MM.1S (cell line): ENCODE results near the gene NCOA1.

Source experiments
- DNase-seq: peaks from one replicate; pipeline ENCODE4 v3.0.0-alpha.2; 2015
- H2AFZ ChIP-seq: fragments of 300-600 bp; sonication (generic); 2 replicates; pipeline ENCODE4 v1.6.0; 2016; ENCODE audit warnings: antibody characterized with exemption, low read length
- H3F3A ChIP-seq: fragments of 300-600 bp; sonication (generic); 2 replicates; pipeline ENCODE4 v1.6.1; 2016; ENCODE audit warnings: mild to moderate bottlenecking, antibody characterized with exemption, low read length, moderate library complexity, mixed read lengths; ENCODE audit not compliant: insufficient read depth
- H3K27ac ChIP-seq: fragments of 300-600 bp; sonication (generic); 2 replicates; pipeline ENCODE4 v1.5.1; 2016; ENCODE audit warnings: mild to moderate bottlenecking, low read length
- H3K27me3 ChIP-seq: fragments of 300-600 bp; sonication (generic); replicated peaks from 2 replicates; pipeline ENCODE4 v1.6.0; 2016; ENCODE audit warnings: low read length; ENCODE audit not compliant: insufficient read depth
- H3K36me3 ChIP-seq: fragments of 300-600 bp; sonication (generic); replicated peaks from 2 replicates; pipeline ENCODE4 v1.6.1; 2016; ENCODE audit warnings: mild to moderate bottlenecking, low read length, mixed read lengths; ENCODE audit not compliant: insufficient read depth
- H3K4me1 ChIP-seq: fragments of 300-600 bp; sonication (generic); 2 replicates; pipeline ENCODE4 v1.6.1; 2016; ENCODE audit warnings: low read length, mixed read lengths
- H3K4me2 ChIP-seq: fragments of 300-600 bp; sonication (generic); 2 replicates; pipeline ENCODE4 v1.6.0; 2016; ENCODE audit warnings: low read depth, low read length
- H3K4me3 ChIP-seq: fragments of 300-600 bp; sonication (generic); 2 replicates; pipeline ENCODE4 v1.5.1; 2016; ENCODE audit warnings: low read length, mixed read lengths
- H3K79me2 ChIP-seq: fragments of 300-600 bp; sonication (generic); 2 replicates; pipeline ENCODE4 v1.6.1; 2016; ENCODE audit warnings: mixed run types, low read length, mixed read lengths
- H3K9ac ChIP-seq: fragments of 300-600 bp; sonication (generic); 2 replicates; pipeline ENCODE4 v1.6.1; 2016; ENCODE audit warnings: low read length, mixed read lengths
- H3K9me2 ChIP-seq: fragments of 300-600 bp; sonication (generic); replicated peaks from 2 replicates; pipeline ENCODE4 v1.6.1; 2016; ENCODE audit warnings: mild to moderate bottlenecking, low read length, mixed read lengths; ENCODE audit not compliant: insufficient read depth
- H3K9me3 ChIP-seq: fragments of 300-600 bp; sonication (generic); replicated peaks from 2 replicates; pipeline ENCODE4 v1.6.1; 2016; ENCODE audit warnings: mild to moderate bottlenecking, low read length, mixed read lengths; ENCODE audit not compliant: insufficient read depth
- H4K20me1 ChIP-seq: fragments of 300-600 bp; sonication (generic); 2 replicates; pipeline ENCODE4 v1.6.1; 2016; ENCODE audit warnings: mild to moderate bottlenecking, low read length, moderate library complexity, mixed read lengths; ENCODE audit not compliant: insufficient read depth
- EZH2 ChIP-seq: fragments of 300-600 bp; sonication (generic); optimal IDR thresholded peaks from 2 replicates; pipeline ENCODE3; 2017; ENCODE audit warnings: low read depth, mild to moderate bottlenecking, antibody characterized with exemption, low read length, mixed read lengths
- EZH2phosphoT487 ChIP-seq: fragments of 300-600 bp; sonication (generic); IDR thresholded peaks from 2 replicates; pipeline ENCODE4 v1.6.1; 2018; ENCODE audit warnings: antibody characterized with exemption, low read length
- TF ChIP-seq, protein P1 (sequence below): fragments of 300-600 bp; sonication (generic); IDR thresholded peaks from 2 replicates; pipeline ENCODE4 v1.5.1; 2016; ENCODE audit warnings: antibody characterized with exemption, low read length, mixed read lengths

NCOA1 gene

DNA sequence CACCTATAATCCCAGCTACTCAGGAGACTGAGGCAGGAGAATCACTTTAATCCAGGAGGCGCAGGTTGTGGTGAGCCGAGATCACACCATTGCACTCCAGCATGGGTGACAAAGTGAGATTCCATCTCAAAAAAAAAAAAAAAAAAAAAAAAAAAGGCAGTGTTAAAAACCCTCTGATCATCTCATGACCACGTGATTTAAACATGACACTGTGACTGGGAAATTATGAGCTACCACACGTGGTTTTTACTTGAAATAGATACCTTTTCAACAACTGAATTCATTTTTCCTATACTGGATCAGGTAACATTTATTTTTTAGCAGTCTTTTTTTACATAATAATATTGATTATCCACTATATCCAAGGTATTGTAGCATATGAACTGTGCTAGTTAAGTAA is 199.5 kb downstream of the NCOA1 start:
- Histone ChIP-seq H3K27me3 (no peaks in the 10 kb centered on the region), H2AFZ (no peak overlapping the region), H3K79me2 (no peaks in the 10 kb centered on the region), H3F3A (no peaks in the 10 kb centered on the region), H3K9me2 (no peaks in the 10 kb centered on the region), H3K36me3 (no peaks in the 10 kb centered on the region), H3K9me3 (no peaks in the 10 kb centered on the region), H3K4me2 (no peak overlapping the region), H3K27ac (no peak overlapping the region), H3K4me3 (no peak overlapping the region), H3K9ac (no peak overlapping the region), H4K20me1 (no peaks in the 10 kb centered on the region), H3K4me1 (no peaks in the 10 kb centered on the region)
- DNase-seq, result no peak
- TF ChIP-seq EZH2, result no peak
- TF ChIP-seq, protein P1, sequence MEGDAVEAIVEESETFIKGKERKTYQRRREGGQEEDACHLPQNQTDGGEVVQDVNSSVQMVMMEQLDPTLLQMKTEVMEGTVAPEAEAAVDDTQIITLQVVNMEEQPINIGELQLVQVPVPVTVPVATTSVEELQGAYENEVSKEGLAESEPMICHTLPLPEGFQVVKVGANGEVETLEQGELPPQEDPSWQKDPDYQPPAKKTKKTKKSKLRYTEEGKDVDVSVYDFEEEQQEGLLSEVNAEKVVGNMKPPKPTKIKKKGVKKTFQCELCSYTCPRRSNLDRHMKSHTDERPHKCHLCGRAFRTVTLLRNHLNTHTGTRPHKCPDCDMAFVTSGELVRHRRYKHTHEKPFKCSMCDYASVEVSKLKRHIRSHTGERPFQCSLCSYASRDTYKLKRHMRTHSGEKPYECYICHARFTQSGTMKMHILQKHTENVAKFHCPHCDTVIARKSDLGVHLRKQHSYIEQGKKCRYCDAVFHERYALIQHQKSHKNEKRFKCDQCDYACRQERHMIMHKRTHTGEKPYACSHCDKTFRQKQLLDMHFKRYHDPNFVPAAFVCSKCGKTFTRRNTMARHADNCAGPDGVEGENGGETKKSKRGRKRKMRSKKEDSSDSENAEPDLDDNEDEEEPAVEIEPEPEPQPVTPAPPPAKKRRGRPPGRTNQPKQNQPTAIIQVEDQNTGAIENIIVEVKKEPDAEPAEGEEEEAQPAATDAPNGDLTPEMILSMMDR, result no peak

DNA sequence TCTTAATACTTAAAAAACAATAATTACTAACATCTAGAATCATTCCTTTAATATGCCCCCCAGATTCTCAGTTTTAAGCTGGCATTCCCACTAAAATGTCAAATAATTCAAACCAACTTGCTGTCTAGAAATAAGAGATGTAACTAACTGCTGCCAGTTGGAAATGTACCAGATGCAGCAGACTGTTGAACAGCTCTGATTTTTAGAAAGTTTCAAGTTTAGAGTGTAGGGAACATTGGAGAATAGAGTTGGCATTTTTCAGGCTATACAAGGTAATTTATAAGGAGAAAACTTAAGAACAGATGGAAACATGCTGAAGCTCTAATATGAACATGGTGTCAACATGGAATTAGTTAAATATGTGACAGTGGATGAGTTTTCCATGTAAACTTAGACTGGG is 200.8 kb downstream of the NCOA1 start:
- TF ChIP-seq, protein P1, result no peak
- TF ChIP-seq EZH2 (no peak), EZH2phosphoT487 (no peak)
- no peaks in the 10 kb centered on the region for H3K27me3 ChIP-seq
- H4K20me1 ChIP-seq, result no peaks in the 10 kb centered on the region
- no peak overlapping the region for H3K9ac ChIP-seq
- H3K4me3 ChIP-seq, result no peak overlapping the region
- no peaks in the 10 kb centered on the region for H3K79me2 ChIP-seq
- H2AFZ ChIP-seq, result no peak overlapping the region
- no peaks in the 10 kb centered on the region for H3K36me3 ChIP-seq
- H3K27ac ChIP-seq, result no peak overlapping the region
- H3K9me2 ChIP-seq, result no peaks in the 10 kb centered on the region
- DNase-seq, result no peak
- H3F3A ChIP-seq, result no peaks in the 10 kb centered on the region
- H3K9me3 ChIP-seq, result no peaks in the 10 kb centered on the region
- H3K4me2 ChIP-seq, result no peak overlapping the region
- H3K4me1 ChIP-seq, result no peaks in the 10 kb centered on the region

DNA sequence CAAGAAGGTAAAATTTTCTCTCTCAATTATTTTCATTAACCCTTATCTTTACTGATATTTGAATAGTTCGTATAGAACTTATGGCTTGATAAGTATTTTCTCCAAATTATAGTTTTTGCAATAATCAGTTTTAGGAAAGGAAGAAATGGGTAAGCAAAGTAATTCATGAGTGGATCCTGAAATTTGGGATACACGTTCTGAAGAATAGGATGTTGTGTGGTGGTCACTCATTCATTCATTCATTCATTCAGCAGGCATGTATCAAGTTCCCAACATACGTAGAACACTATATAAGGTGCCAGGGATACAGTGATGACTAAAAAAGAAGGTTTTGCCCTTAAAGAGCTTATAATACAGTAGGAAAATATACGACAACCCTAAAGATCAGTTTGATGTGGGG is 206.7 kb downstream of the NCOA1 start:
- no peak for DNase-seq
- H3K9me2 ChIP-seq, result no peaks in the 10 kb centered on the region
- H3K79me2 ChIP-seq, result no peaks in the 10 kb centered on the region
- H3F3A ChIP-seq, result no peaks in the 10 kb centered on the region
- TF ChIP-seq EZH2phosphoT487, result no peak
- H3K4me1 ChIP-seq, result no peaks in the 10 kb centered on the region
- no peak overlapping the region for H3K4me2 ChIP-seq
- H2AFZ ChIP-seq, result no peak overlapping the region
- no peak overlapping the region for H3K4me3 ChIP-seq
- no peaks in the 10 kb centered on the region for H3K36me3 ChIP-seq
- no peaks in the 10 kb centered on the region for H4K20me1 ChIP-seq
- H3K9me3 ChIP-seq, result no peaks in the 10 kb centered on the region
- no peak overlapping the region for H3K9ac ChIP-seq
- no peaks in the 10 kb centered on the region for H3K27me3 ChIP-seq
- H3K27ac ChIP-seq, result no peak overlapping the region

DNA sequence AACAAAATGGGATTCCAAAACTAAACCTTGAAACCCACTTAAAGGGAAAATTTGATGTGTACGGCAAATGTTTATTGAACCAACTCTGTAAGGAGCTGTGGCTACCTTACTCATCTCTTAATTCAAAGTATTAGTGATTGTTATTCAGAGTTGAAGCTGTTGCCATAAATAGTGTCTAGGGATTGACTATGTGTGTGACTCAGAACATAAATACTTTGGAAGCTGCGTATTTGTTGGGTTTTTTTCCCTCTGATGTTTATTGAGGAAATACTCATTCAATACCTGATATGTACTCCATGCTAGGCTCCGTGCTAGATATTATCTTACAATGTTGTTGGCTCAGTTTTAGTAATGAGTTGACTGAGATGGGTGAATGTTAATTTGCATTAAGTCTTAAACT is 211.7 kb downstream of the NCOA1 start:
- Histone ChIP-seq H4K20me1 (no peaks in the 10 kb centered on the region), H3K27me3 (no peaks in the 10 kb centered on the region), H3K4me1 (no peaks in the 10 kb centered on the region), H3K27ac (no peak overlapping the region), H3K79me2 (no peaks in the 10 kb centered on the region), H3F3A (no peaks in the 10 kb centered on the region), H3K9me3 (no peaks in the 10 kb centered on the region), H3K4me2 (no peak overlapping the region), H2AFZ (no peak overlapping the region), H3K36me3 (no peaks in the 10 kb centered on the region), H3K9me2 (no peaks in the 10 kb centered on the region), H3K9ac (no peak overlapping the region), H3K4me3 (no peak overlapping the region)
- DNase-seq, result no peak
- TF ChIP-seq, protein P1, result no peak
- TF ChIP-seq EZH2 (no peak), EZH2phosphoT487 (no peak)
